NCI-H146 treated with DMSO at 0.1 percent for 48 hours (cell line): ENCODE data around the gene DOCK10.

Experiments used
- DNase-seq: peaks from one replicate; lab custom pipeline; 2025; ENCODE audit not compliant: unreplicated experiment; lab: John Stamatoyannopoulos, UW

The DOCK10 gene

DNA sequence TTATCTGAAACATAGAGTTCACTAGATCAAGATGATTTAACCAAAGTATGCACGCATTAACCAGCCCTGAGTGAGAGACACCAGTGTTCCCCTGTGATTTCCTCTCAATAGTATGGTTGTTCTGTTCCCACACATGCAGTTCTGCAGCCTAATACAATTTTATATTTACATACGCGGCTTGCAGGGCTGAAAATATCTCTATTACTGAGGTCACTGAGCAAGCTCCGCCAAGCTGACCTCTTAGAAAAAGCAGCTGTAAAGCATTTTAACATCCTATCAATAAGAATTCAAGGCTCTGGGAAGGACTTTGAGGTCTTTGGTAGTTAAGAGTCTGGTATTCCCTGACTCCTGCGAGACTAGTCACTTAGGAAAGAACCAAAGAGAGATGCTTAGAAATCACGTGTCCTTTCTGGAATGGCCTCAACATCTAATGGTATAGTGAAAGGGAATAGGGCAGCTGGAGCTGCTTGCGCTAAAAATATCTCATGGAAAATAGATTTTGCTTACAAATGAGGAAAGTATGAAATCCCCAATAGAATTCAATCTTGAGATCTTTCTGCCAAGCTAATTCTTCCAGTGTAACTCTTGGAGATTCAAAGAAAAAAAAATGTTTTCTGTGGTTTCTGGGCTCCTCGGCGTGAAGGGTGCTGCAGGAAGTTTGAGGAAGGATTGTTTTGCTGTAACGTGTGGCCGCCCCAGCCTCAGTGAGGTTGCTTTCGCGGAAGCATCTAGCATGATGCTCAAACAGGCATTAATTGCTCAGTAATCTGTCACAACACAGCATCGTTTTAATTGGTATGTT, 59.2 kb downstream of the DOCK10 start:
- DNase-seq = peak; percentile 8

DNA sequence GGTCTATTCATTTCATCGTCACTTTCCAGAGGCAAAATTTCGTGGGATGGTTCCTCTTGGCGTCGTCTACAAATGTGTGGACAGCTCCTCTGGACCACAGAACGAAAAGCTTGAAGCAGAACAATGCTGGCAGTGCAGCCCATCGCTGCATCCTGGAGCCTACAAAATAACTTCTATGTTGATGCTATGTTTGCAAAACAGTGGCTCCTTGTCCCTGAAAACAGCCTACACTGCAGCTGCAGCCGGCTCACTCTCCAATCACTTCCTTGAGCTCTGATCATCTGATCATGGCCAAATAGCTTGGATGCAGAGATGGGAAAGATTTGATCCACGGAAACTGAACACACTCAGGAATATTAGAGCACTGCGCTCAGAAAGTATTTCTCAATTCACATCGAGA, 60.0 kb downstream of the DOCK10 start:
- peak; percentile 4 for DNase-seq

DNA sequence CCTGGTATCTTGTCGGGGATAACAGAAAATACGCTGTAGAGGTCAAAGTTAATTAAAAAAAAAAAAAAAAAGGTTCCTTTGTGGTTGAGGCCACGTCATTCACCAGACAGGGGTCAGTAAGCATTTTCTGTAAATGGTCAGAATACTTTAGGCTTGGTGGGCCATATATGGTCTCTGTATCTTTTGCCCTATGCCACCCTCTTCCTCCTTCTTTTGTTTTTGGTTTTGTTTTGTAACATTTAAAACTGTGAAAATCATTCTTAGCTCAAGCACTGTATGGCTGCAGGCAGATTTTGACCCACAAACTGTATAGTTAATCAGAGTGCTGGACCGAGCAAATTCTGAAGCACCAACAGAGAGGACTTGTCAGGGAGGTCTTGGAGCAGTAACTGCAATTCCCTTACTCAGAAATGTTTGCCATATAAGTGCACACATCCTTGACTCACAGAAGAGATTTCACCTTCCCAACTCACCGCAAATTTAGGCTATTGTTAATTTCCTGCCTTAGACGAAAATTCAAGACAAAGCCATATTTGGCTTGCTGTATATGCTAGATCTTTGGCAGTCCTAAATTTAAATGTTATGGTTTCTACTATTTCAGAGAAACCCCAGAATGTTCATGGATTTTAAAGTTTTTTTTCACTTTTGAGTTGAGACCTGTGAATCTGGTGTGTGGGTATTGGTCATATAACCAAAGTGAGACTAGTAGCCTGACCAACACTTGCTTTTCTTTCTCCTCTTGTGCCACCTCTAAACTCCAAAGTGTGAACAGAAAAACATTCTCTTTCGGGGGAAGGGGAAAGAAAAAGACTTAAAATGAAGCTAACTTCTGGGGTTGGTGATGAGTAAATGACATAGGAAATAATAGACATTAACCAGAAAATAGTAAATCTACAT, 65.4 kb downstream of the DOCK10 start:
- DNase-seq = no peak

DNA sequence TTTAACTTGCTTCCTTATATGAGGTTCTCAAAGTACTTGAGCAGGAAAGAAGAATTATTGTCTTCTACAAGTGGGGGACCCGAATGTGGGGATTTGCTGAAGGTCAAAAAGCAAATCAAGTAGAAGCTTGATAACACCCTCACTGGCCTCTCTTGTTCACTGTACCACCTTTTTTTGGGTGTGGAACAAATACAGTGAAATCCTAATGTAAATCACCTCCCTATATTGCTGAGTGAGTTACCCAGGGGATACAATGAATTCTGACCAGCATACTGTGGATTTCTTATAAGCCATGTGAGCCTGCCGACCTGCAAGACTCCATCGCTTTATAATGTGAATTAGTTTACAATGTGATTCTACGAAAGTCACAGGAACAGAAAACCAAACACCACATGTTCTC, 66.5 kb downstream of the DOCK10 start:
- no peak for DNase-seq

DNA sequence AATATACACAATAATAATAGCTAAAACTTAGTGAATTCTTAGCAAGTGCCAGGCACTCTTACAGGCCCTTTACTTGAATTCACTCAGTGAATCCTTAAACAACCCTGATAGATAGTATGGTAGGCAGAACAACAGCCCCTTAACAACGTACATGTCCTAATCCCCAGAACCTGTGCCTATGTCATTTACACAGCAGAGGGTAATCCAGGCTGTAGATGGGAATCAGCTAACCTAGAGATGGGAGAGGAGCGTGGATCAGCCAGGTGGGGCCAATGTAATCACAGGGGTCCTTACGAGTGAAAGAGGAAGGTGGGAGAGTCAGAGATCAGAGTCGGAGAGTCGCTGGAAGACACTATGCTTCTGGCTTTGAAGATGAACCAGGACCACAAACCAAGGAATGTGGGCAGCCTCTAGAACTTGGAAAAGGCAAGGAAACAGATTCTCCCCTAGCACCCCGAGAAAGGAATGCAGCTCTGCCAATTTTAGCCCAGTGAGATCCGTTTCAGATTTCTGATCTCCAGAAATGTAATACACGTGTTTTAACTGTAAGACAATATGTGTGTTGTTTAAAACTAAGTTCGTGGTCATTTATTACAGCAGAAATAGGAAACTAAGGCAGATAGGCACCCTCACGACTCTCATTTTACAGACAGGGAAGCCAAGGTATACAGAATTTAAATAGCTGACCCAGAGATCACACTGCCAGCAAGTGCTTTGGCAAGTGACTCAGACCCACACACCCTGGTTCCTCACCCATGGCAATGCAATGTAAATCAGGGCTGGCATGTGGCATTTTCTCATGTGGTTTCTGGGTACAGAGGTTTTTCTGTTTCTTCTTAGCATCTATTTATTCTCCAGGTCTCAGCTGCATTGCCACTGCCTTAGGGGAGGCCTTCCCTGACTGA, 68.9 kb downstream of the DOCK10 start:
- DNase-seq = no peak

DNA sequence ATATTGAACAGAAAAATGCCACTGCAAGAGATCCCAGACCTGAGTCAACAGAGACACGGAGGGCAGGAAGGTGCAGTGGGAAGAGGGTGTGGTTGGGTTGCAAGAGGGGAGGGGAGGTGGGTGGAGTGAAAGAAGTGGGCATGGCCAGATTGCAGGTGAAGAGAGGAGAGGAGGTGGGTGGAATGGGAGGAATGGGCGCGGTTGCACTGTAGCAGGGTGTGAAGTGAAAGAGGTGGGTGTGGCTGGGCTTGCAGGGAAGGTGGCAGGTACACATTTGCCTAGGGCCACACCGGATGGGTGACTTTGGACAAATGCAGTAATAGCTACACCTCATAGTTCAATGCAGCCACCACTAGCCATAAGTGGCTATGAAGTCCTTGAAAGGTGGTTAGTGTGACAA, 71.1 kb downstream of the DOCK10 start:
- DNase-seq = peak; percentile 56

DNA sequence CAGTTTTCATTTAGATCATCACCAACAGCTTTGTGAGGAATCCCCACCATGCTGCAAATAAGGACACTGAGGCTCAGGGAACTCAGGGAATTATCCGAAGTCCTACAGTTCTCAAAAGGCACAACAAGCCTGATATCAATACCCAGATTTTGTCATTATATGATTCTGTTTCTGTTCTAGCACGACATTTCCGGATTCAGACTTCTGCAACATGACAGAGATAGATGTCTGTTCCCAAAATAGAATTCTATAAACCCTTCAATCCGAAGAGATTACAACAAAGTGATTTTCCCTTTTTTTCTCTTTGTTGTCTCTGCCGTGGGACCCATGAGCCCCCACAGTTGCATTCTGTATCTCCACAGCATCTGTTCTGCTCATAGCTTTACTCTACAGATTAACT, 72.0 kb downstream of the DOCK10 start:
- no peak for DNase-seq

DNA sequence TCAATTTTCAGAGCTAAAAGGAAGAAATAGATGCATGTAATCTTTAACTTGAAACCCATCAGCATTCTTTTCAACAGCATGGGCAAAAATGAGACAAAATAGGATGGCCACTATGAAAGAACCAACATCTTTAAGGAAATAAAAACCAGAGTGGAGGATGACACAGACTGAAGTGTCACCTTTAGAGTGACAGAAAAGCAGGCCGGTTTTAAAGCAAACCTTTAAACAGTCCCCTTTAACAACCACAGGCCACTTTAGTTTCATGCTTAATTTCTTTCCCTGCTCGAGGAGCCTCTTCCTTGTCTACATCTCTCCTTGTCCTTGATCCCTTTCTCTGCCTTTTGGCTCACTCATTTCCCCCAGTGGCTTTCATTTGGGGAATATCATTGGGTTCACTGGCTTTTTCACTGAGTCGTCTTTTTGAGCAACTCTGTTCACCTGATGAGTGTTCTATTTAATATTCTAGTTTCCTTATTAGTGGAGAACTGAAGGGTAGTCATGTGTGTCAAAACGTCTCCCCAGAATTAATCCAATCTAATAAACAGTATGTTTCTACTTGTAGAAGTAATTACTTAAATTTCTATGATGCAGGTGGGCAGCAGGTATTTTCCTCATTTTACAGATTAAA, 72.5 kb downstream of the DOCK10 start:
- DNase-seq = no peak

DNA sequence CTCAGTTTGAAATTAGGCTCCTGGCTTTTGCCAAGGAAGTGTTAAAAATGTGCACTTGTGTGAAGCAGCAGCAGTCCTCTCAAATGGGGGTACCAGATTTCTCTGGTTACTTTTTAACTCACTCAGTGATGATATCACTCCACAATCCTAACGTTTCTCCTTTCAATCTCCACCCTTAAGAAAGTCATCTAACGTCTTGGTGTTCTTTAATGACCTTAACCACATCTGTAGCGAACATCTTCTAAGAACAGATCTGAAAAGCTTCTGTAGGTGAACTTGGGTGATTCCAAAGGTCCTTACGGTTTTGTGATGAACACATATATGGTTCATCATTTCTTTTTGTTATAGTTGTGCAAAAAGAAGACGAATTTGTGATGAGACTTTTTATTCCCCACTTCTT, 73.2 kb downstream of the DOCK10 start:
- DNase-seq = no peak

DNA sequence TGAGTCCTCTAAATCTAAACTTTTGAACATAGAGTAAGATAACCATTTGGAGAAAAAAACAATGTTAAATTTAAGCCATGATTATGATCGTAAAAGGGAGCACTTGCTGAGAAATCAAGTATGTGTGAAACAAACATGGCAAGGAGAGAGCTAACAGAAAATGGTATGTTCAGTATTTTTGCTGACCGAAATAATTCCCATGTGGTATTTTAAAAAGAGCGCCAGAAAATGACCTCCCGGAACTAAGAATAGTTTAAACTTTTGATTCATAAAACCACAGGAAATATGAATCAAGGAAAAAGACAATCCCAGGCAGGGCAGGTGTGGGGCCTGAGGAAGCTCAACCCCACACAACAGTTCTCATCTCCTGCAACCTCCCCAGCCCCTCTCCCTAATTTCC, 74.2 kb downstream of the DOCK10 start:
- no peak for DNase-seq

DNA sequence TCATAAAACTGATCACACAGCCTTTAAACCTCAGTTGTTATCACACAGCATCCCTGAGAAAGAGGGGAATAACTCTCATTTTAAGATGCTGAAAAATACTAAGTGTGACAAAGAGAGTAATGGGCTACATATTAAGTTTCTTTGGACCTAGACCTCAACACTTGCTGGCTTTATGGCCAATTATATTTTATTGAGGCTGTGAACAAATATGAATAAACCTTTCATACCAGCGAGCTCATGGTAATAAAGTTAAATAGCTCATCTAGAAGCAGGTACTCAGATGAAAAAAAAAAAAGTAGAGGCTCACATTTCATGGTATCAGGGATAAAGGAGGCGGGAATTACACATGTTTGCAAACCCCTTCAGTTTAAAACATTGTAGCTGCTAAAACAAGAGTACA, 75.7 kb downstream of the DOCK10 start:
- no peak for DNase-seq

DNA sequence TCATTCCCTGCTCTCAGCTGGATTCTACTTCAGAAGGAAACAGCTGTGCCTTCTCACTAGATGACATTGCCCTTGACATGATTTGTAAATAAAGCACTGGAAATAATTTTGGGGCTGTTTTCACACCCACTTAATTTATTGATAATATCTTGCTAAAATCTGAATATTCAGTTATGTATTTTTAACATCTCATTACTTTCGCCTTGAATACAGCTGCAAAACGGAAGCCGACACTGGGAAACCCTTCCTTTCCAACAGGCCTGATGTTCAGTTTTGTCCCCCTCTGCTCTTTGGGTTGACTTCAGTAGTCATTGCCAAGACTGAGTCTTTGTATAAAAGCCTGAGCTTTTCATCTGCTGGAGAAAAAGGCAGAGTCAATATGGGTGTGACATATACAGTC, 82.7 kb downstream of the DOCK10 start:
- no peak for DNase-seq

DNA sequence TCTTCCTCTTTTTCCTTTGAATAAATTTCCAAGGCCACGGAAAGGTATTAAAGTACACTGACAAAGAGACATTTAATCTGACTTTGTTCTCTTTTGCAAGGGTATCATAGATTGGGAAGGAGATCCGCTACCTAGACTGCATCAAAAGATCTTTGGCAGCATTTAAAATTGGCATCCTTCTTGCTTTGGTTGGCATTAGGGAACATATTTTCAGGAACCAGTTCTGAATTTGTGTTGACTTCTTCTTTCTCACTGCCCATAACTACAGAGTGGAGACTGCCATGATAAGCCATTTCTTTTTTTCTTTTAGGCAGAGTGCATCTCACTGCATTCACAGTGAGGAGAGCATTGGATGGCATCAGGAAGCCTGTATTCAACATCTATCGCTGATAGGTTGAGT, 83.4 kb downstream of the DOCK10 start:
- DNase-seq = no peak

DNA sequence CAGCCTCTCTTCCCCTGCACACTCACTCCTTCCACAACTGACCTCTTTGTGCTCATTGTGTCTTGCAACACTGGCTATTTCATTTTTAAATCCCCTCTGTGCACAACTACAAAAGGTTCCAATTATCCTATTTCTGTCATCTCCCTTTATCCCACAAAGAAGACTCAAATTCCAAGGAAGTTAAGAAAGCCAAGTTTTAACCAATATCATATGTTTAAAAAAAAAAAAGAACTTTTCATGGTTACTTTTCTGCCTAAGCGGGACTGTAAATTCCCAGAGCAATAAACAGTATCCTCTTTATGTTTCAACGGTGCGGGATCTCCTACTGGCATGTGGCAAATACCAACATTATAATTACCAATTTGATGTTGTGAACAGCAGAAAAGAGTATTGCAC, 83.8 kb downstream of the DOCK10 start:
- no peak for DNase-seq

DNA sequence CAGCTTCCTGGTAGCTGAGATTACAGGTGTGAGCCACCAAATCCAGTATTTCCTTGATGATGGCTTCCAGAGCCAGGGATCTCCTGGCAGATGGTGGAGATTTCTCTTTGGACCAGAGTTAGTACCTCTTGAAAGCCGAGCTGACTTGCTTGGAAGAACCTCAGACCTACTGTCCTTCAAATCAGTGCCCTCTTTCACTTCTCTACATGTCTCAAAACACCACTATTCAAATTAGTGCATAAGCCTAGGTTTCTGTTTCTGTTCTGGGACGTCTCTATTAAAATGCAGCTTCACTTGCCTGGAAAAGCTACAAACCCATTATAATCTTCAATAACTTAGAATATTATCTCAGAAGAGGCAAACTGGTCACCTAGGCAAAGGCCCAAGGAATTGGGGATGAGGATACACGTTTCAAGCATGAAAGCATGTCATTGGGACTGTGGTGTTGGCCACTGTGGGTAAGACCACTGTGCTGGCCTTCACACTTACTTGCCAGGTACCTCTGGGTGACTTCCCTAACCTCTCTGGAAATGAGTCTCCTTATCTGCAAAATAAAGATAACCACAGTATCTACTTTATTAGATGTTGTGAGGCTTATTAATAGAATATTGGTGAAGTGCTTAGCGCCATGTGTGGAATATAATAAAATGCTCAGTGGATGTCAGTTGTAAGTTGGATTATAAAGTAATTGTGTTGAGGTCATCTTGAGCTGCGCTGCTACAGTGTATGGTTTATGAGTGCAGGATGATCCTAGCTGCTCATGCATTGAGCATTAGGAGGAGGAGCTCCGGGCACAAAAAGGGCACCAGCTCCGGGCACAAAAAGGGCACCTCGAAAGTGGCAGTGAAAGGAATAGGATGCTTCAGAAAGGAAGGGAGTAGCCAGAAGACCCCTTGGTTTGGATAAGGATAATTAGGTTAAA, 84.5 kb downstream of the DOCK10 start:
- DNase-seq = no peak

DNA sequence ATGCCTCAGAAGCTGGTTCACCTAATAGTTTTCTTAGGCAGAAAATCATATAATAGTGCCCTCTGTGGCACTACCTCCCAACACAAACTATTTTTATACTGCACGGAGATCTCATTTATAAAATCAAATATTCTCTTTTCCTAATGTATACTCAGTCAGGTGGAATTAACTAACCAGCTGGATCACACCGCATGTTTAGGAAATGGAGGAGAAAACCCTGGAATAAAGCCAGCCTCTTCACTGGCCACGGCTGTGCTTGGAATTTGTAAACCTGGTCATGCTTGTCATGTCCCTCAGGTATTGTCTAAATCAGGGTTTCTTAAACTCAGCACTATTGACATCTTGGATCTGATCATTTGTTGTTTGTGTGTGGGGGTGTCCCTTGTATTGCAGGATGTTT, 85.6 kb downstream of the DOCK10 start:
- DNase-seq = no peak

DNA sequence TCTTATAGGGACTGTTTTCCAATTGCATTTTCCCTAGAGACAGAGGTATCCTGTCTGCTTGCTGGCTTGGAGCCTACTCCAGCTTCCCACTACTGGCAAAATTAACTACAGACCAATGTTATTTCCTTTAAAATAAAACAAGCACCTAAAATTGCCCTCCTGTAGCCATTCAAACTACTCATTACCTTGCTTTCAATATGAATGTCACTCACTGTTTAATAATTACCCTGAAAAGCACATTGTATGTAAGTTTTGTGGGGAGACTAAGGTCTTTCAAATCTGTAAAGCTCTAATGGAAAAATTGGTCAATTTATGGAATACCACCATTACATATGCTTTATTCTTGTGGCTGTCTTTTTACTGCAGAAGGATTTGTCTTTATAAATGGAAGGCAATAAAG, 87.3 kb downstream of the DOCK10 start:
- peak; percentile 16 for DNase-seq

DNA sequence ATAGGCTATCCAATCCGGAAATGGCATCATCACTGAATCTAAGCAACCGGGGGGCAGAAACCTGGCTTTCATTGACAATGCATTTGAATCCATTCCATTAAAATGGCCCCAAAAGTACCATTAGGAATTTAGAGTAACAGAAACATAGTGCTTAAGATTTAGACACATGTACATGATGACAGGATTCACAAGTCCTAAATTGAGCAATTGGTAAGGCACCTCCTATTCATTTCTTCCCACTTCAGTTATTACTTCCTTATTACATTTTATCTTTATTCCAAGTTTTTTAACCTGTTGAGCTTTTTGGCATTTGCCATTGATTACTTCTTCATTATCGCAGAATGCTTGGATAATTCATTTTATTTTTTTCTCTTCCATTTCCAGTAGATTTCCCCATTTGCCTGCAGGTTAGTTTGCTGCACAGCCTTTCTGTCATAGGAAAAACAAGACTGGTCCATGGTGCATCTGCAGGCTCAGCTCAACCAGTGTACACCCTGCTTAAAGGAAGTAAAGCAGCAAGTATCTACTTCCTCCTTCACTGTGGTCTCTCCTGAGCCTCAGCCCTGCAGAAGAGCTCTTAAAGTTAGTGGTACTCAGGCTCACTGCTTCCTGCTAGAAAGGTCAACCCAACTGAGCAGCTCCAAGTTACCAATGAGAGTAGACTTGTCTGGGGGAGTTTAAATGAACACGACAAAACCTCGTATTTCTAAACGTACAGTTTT, 89.2 kb downstream of the DOCK10 start:
- no peak for DNase-seq
